ENCODE data around the gene CCDC83. TPM values are rescaled to one million over a fixed set of nuclear protein-coding genes. Genes with fewer than 3 reads are reported as not detected.

CCDC83 gene
- total RNA-seq, 1 experiment from 2014 or later: not detected

DNA sequence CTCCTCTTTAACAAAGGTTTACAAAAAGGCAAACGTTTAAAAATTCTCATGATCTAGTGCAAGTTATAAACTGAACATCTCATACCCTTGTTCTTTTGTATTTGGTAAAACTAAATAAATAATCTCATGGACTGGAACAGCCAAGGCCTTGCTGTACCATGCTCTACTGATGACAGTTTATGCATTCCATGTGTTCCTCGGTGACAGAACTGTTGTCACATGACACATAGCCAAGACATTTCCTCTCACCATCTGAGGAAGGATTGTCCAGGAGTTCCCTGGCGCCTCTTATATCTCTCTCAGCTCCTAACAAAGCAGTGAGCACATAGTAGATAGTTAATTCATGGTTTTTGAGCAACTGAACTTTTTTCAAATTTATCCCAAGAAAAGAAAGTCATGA lies 12.6 kb downstream of the CCDC83 start:
- Histone ChIP-seq H3K79me2 (ENCODE audit: insufficient read depth, low read length) (no peaks in the 10 kb centered on the region), H3K18ac (ENCODE audit: insufficient read length, low read depth, low read length) (no peak overlapping the region), H3K27me3 (ENCODE audit: insufficient read depth, low read length) (no peaks in the 10 kb centered on the region), H4K5ac (ENCODE audit: insufficient read length, low read depth, low read length) (no peak overlapping the region), H2BK120ac (ENCODE audit: low read depth, low read length, poor library complexity, severe bottlenecking) (no peak overlapping the region), H2BK20ac (ENCODE audit: low read depth, low read length, poor library complexity, severe bottlenecking) (no peak overlapping the region), H4K8ac (replicated peaks; ENCODE audit: insufficient read length, low read depth, low read length) (no peak overlapping the region), H3K14ac (ENCODE audit: insufficient read depth, low read length) (no peak overlapping the region), H2BK12ac (ENCODE audit: insufficient read length, low read depth, low read length) (no peak overlapping the region), H2BK5ac (ENCODE audit: insufficient read length, low read length) (no peak overlapping the region), H2AK5ac (ENCODE audit: insufficient read length, low read length) (no peak overlapping the region), H4K20me1 (ENCODE audit: control insufficient read depth, insufficient read depth, insufficient read length) (no peaks in the 10 kb centered on the region), H3K23me2 (ENCODE audit: insufficient read length, low read depth, low read length, poor library complexity, severe bottlenecking) (no peaks in the 10 kb centered on the region), H2BK15ac (ENCODE audit: low read depth, low read length) (no peak overlapping the region), H3K4me2 (ENCODE audit: insufficient read depth, insufficient read length, low read length) (no peak overlapping the region), H3K27ac (ENCODE audit: insufficient read length, low read depth, low read length) (no peak overlapping the region), H3T11ph (ENCODE audit: low read length) (no peak overlapping the region), H3K4ac (ENCODE audit: low read depth, low read length) (no peak overlapping the region), H2AFZ (ENCODE audit: low read length) (no peak overlapping the region), H3K4me1 (ENCODE audit: insufficient read depth, low read length) (no peaks in the 10 kb centered on the region), H3K79me1 (ENCODE audit: insufficient read depth, low read depth, low read length, poor library complexity, severe bottlenecking) (no peaks in the 10 kb centered on the region), H3K9me3 (ENCODE audit: control insufficient read depth, low read depth, low read length) (no peaks in the 10 kb centered on the region), H4K91ac (ENCODE audit: insufficient read length, low read depth, low read length) (no peak overlapping the region), H3K9ac (ENCODE audit: extremely low read depth, insufficient read length, low read length) (no peak overlapping the region), H3K23ac (ENCODE audit: insufficient read length, low read depth, low read length) (no peak overlapping the region), H3K56ac (ENCODE audit: insufficient read length, low read depth, low read length) (no peak overlapping the region)
- no peak overlapping the region for H3K27ac Mint-ChIP-seq
- no peaks in the 10 kb centered on the region for H3K27me3 Mint-ChIP-seq (ENCODE audit: low read depth)
- TF ChIP-seq, protein P1, sequence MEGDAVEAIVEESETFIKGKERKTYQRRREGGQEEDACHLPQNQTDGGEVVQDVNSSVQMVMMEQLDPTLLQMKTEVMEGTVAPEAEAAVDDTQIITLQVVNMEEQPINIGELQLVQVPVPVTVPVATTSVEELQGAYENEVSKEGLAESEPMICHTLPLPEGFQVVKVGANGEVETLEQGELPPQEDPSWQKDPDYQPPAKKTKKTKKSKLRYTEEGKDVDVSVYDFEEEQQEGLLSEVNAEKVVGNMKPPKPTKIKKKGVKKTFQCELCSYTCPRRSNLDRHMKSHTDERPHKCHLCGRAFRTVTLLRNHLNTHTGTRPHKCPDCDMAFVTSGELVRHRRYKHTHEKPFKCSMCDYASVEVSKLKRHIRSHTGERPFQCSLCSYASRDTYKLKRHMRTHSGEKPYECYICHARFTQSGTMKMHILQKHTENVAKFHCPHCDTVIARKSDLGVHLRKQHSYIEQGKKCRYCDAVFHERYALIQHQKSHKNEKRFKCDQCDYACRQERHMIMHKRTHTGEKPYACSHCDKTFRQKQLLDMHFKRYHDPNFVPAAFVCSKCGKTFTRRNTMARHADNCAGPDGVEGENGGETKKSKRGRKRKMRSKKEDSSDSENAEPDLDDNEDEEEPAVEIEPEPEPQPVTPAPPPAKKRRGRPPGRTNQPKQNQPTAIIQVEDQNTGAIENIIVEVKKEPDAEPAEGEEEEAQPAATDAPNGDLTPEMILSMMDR (conservative IDR thresholded peaks at IDR 0.05): no peak
- no peak overlapping the region for H3K4me3 Mint-ChIP-seq
- H3K9me3 Mint-ChIP-seq: no peaks in the 10 kb centered on the region
- no peaks in the 10 kb centered on the region for H3K4me1 Mint-ChIP-seq
- WGBS (ENCODE audit: extremely low coverage, insufficient read length, low lambda C conversion rate): no CpG with 5 or more reads among the region's 3 CpGs
- no peak for DNase-seq
- H3K36me3 Mint-ChIP-seq (ENCODE audit: insufficient read depth in 1 of 3, low read depth in 3 of 3): no peaks in the 10 kb centered on the region

Data from H9 (cell line).